HG02642 (cell line): Measurements from ENCODE around the gene KCNQ1.

Experiments
- ATAC-seq: cut with Tn5 transposase; IDR thresholded peaks from one replicate; pipeline ENCODE4 v1.9.1; 2021; ENCODE audit warnings: mild to moderate bottlenecking; ENCODE audit not compliant: unreplicated experiment, poor library complexity

Gene KCNQ1

GRCh38 chr11:2440646-2441045 lies 4.2 kb upstream of the KCNQ1 start:
- ATAC-seq: no peak

GRCh38 chr11:2441171-2441570 lies 3.6 kb upstream of the KCNQ1 start:
- no peak for ATAC-seq

- ATAC-seq: no peak
These were observed 2.2 kb upstream of the KCNQ1 start for GRCh38 chr11:2442589-2442988.

GRCh38 chr11:2443406-2443805 lies 1.4 kb upstream of the KCNQ1 start:
- ATAC-seq: no peak

GRCh38 chr11:2443881-2444820 lies 657 bp upstream of the KCNQ1 start, which contains the start of gene TRPM5:
TRPM5 (minus strand) TSS chr11:2444514; CDS start chr11:2423036, 21,478 bp downstream.
- no peak for ATAC-seq

- ATAC-seq: no peak
These were observed 1.1 kb downstream of the KCNQ1 start for GRCh38 chr11:2445746-2446551.

GRCh38 chr11:2446590-2447252 lies 1.9 kb downstream of the KCNQ1 start:
- no peak for ATAC-seq

- no peak for ATAC-seq
These were observed 2.6 kb downstream of the KCNQ1 start for GRCh38 chr11:2447253-2447950.

GRCh38 chr11:2447951-2448650 lies 3.3 kb downstream of the KCNQ1 start:
- no peak for ATAC-seq

GRCh38 chr11:2448661-2449547 lies 4.1 kb downstream of the KCNQ1 start:
- ATAC-seq: no peak

GRCh38 chr11:2449548-2450320 lies 4.9 kb downstream of the KCNQ1 start:
- no peak for ATAC-seq

GRCh38 chr11:2450321-2451041 lies 5.7 kb downstream of the KCNQ1 start:
- ATAC-seq: no peak

GRCh38 chr11:2451336-2451735 lies 6.5 kb downstream of the KCNQ1 start:
- no peak for ATAC-seq

- no peak for ATAC-seq
These were observed 7.1 kb downstream of the KCNQ1 start for GRCh38 chr11:2451916-2452315.

GRCh38 chr11:2452321-2453012 lies 7.7 kb downstream of the KCNQ1 start:
- no peak for ATAC-seq

- no peak for ATAC-seq
These were observed 8.6 kb downstream of the KCNQ1 start for GRCh38 chr11:2453436-2453835.

- no peak for ATAC-seq
These were observed 13.5 kb downstream of the KCNQ1 start for GRCh38 chr11:2458321-2458720.
